NCI-H510A (cell line): Measurements from ENCODE around the gene MACROH2A1.
"Not testable (repeated sequence)": the region's sequence is repeated elsewhere in the genome, so short reads cannot be mapped to it uniquely, and the experiment has no call there.

Experiments used
- DNase-seq: peaks from one replicate; lab custom pipeline; 2025; lab: John Stamatoyannopoulos, UW

Gene MACROH2A1

DNA sequence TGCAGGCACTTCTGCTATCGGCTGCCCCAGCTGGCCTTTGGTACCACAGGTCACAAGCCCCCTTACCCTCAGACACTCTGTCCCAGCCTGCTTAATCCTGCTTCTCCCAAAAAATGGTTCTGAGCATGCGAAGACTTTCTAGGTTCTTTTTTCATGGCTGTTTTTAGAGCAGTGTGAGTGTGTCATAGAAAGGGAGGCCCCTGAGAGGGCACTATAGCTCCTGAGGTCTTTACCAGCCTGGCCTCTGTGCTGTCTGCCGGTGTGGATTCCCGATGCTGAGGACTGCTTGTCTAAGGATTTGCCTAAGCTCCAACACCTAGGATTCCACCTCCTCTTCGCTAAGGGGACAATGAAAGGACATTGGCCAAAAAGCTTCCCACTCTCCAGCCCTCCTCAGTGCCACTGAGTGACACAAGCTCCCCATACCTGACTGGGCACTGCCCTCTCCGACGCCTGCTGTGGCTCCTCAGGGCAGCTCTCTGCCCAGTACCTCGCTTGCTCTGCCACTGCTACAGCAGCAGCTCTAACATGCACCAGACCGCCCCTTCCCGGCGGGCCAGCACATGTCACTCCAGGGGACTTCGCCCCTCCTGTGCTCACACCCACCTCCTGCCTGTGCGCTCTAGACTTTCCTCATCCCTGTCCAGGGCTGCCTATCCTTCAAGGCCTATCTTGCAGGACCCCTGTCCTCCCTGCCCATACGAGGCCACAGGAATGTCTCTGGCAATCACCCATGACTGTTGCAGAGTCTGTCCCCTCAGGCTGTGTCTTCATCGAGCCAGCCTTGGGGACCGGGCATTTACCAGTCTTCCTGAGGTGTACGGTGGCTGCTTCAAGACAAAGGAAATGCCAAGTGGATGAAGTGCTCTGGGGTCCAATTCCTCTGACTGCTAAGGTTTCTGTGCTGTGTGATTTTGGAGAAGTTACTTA is 21.0 kb downstream of the MACROH2A1 start:
- DNase-seq: no peak

- no peak for DNase-seq
These were observed 21.9 kb downstream of the MACROH2A1 start for GRCh38 chr5:135376961-135377624.

DNA sequence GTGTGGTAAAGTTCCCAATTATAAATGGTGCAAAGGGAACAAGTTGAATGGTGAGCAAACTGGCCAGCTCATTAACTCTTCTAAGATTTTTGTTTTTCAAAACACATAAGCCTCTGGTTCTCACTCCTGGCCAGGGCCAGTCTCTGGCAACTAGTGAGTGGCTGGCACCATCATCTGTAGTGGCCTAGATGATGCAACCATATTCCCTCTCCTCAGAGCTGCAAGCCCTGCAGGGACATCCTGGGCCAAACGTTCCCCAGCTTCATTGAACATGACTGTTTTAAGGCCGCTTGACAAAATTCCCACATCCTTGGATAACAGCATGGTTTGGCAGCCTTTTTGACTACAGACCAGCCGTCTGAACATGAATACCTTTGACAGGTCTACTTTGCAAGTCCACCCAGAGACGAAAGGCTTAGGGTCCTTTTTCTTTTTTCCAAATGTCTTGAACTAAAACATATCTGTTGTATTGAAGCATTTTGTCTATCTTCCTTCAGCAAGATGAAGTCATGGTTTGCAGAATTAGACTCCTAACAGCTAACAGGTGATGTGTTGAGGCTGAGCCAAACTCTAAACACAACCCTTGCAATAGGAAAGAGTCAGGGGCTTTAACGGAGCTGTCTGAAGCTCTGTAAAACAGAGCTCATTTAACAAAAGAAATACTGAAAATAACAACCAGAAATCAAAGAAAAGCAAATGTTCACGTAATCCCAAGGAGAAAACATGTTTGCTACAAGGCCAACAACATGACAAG is 23.8 kb downstream of the MACROH2A1 start:
- DNase-seq: no peak

- DNase-seq: no peak
These were observed 25.1 kb downstream of the MACROH2A1 start for GRCh38 chr5:135373736-135374515.

DNA sequence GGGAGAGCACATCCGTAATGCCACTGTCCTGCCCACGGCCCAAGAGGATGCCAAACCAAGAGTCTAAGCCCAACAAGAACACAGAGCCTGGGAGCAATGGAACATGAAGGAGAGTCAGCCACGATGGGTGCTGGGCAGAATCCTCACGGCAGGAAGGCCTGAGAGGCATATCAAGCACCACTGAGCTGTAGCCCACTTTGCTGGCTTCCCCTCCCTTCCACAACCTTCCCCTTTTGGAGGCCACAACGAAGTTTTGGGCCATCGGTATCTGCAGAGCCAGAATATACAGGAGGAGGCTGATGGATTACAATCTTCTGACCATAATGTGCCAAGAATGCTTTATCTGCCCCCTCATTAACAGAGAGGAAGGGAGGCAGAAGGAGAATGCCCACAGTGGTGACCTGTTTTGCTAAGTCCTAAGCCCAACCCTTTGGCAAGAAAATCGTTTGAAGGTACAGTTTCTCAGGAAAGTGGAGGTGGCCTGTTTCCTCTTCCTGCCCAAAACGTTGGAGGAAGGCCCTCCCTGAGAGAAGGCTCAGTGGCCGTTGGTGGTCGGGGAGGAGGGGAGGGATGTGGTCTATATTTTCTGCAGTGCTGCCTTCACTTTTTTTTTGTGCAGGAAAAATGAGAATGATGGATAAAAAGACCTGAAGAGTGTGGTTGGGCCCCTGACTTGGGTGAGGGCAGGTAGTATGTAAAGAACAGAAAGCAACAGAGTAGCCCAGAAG is 26.2 kb downstream of the MACROH2A1 start:
- DNase-seq: no peak

DNA sequence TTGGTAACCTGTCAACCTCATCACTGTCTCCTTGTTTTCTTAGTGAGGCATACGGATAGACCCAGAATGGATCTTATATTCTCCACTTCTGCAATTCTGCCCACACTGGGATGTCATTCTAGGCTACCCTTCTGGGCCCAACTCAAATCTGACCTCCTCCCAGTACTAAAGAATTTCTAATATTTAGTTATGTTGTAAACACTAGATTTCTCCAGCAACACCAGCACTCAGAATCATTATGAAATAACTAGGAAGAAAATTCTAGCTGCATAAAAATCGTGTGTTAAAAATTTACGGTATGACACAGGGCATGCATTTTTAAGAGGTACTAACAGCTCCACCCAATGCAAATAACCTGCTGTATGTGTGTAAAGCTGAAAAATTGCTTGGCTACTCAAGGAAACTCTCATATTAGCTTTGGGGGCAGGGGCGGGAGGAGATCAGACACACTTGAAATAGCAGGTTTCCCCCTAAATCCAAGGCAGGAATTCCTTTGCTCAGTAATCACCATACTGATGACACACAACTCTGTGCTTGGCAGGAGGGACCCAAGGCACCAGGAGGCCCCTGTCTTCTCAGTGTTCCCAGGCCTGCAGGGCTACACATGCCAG is 27.3 kb downstream of the MACROH2A1 start:
- DNase-seq: no peak

DNA sequence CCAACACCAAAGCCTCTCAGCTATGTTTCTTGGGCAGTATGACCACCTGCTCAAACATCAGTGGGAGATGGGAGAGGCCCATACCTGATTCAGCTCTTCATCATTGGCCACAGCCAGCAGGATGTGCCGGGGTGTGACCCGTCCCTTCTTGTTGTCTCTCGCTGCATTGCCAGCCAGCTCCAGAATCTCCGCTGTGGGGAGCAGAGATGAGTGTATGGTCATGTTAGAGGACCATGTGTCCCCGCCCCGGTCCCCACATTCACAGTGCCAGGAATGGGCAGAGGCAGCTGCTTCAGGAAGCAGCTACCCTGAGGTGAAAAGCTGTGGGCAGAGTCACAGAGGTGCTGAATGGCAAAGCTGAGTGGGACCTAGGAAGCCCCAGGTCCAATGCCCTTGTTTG is 29.1 kb downstream of the MACROH2A1 start:
- DNase-seq: no peak

DNA sequence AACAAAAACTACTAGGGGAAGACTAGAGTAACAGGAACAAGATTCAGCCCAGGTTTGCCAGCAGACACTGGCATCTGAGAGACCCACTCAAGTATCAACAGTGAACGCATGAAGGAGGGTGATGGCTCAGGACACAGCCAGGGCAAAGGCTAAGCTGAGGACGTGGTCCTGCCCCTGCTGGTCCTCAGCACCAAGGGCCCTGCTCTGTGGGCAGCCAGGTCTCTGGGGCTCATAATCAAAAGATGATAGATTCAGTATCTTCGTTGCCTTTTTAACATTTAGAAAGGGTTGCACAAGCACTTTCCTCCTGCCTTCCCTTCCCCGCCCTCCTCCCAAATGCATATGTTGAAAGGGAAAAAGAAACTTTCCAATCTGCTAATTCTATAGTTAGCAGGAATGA is 31.5 kb downstream of the MACROH2A1 start:
- no peak for DNase-seq

- no peak for DNase-seq
These were observed 32.0 kb downstream of the MACROH2A1 start for GRCh38 chr5:135367076-135367475.

DNA sequence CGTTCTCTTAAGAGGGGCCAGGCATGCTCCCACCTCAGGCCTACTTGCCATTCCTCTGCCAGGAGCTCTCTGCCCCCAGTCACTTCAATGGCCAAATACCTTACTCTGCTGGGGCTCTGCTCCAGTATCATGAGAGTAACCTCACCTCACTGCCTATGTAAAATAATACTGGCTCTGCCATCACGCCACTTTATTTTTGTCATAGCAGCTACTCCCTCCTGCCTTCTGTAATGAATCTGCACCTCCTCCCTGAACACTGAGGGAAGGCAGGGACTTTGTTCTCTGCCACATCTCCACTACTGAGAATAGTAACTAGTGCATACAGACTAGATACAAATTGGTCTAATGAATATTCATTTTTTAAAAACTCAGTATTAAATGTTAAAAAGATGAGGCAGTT is 33.8 kb downstream of the MACROH2A1 start:
- DNase-seq: no peak

GRCh38 chr5:135364421-135365262 is 34.4 kb downstream of the MACROH2A1 start:
- no peak for DNase-seq

GRCh38 chr5:135363342-135363741 is 35.7 kb downstream of the MACROH2A1 start:
- not testable (repeated sequence) for DNase-seq

DNA sequence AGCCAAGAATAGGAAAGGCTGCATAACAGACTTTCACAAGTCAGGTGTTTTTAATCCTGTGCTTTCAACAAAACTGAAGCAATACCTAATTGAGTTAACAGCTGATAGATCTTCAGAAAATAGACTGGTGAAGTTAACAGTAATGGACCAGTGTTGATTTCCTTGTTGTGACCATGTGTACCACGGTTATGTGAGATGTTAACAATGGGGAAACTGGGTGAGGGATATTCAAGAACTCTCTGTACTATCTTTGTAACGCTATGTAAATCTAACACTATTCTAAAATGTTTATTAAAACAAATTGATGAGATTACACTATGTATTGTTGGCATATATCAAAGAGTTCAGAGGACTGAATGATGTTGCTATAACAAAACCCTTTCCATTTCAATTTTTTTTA is 36.9 kb downstream of the MACROH2A1 start:
- no peak for DNase-seq

- no peak for DNase-seq
These were observed 38.5 kb downstream of the MACROH2A1 start for GRCh38 chr5:135360278-135361274.

DNA sequence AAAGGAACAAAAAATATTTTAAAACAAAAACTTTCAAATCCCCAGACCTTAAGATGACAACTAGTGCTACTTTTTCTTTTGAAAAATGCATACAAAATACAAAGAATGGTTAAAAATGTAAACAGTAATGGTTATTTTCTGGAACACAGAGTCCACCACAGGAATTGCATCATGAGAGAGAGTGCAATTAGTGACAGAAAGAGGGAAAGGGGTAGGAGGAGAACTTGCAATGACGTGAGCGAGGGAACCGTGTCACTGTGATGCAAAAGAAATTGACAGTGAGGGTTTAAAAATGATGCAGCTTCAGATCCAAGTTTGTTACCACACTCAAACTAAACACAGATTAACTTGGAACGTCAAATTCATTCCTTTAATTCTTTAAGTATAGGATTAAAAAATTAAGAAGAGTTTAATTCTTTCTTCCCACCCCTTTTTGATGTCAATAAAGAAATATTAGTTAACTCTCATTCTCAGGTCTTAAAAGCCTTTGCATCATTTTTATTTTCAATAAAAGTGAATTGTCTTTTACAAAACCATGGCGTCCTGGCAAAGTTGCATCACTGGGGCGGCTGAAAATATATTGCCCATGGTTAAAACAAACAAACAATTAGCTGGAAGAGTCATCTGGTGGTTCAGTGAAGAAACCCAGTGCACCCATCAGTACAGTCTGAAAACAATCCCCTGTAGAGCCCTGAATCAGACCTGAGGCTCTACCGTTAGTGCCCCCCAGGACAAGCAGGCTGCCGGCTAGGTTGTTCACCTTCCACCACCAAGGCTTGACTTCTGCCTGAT is 39.5 kb downstream of the MACROH2A1 start:
- DNase-seq: no peak

GRCh38 chr5:135357685-135358084 is 41.3 kb downstream of the MACROH2A1 start:
- no peak for DNase-seq

GRCh38 chr5:135356522-135357318 is 42.3 kb downstream of the MACROH2A1 start:
- DNase-seq: no peak
